ENCODE measurements around the gene POP7.

- TF ChIP-seq CTCF (IDR thresholded peaks at IDR 0.05), result no peak
- no peak for TF ChIP-seq ZFX (IDR thresholded peaks at IDR 0.05; ENCODE audit: borderline replicate concordance)
Observed at GRCh38 chr7:100680576-100681271, 25.2 kb upstream of the POP7 start.
